ENCODE data around the gene CARMIL1.

The CARMIL1 gene

GRCh38 chr6:25458485-25458884, 179.3 kb downstream of the CARMIL1 start:
- no peak for TF ChIP-seq CTCF (IDR thresholded peaks at IDR 0.05)
- Histone ChIP-seq H3K4me3 (ENCODE audit: low read depth in 1 of 2, low read length in 1 of 2) (no peak overlapping the region), H3K27ac (no peak overlapping the region), H3K9me3 (no peaks in the 10 kb centered on the region), H3K36me3 (no peaks in the 10 kb centered on the region), H3K27me3 (no peaks in the 10 kb centered on the region), H3K4me1 (ENCODE audit: control insufficient read depth in 1 of 2, insufficient read depth in 1 of 2, low read depth in 1 of 2, low read length in 1 of 2) (no peaks in the 10 kb centered on the region)

- H3K27ac ChIP-seq = no peak overlapping the region
- no peaks in the 10 kb centered on the region for H3K27me3 ChIP-seq
- no peaks in the 10 kb centered on the region for H3K4me1 ChIP-seq (ENCODE audit: control insufficient read depth in 1 of 2, insufficient read depth in 1 of 2, low read depth in 1 of 2, low read length in 1 of 2)
- no peak for TF ChIP-seq CTCF (IDR thresholded peaks at IDR 0.05)
- no peaks in the 10 kb centered on the region for H3K9me3 ChIP-seq
- no peak overlapping the region for H3K4me3 ChIP-seq (ENCODE audit: low read depth in 1 of 2, low read length in 1 of 2)
- H3K36me3 ChIP-seq = no peaks in the 10 kb centered on the region
Observed at GRCh38 chr6:25462235-25462897, 183.2 kb downstream of the CARMIL1 start.

GRCh38 chr6:25463441-25463840, 184.3 kb downstream of the CARMIL1 start:
- Histone ChIP-seq H3K4me1 (ENCODE audit: control insufficient read depth in 1 of 2, insufficient read depth in 1 of 2, low read depth in 1 of 2, low read length in 1 of 2) (no peaks in the 10 kb centered on the region), H3K27ac (no peak overlapping the region), H3K27me3 (no peaks in the 10 kb centered on the region), H3K36me3 (no peaks in the 10 kb centered on the region), H3K9me3 (no peaks in the 10 kb centered on the region), H3K4me3 (ENCODE audit: low read depth in 1 of 2, low read length in 1 of 2) (no peak overlapping the region)
- no peak for TF ChIP-seq CTCF (IDR thresholded peaks at IDR 0.05)

- no peak overlapping the region for H3K4me3 ChIP-seq (ENCODE audit: low read depth in 1 of 2, low read length in 1 of 2)
- no peaks in the 10 kb centered on the region for H3K4me1 ChIP-seq (ENCODE audit: control insufficient read depth in 1 of 2, insufficient read depth in 1 of 2, low read depth in 1 of 2, low read length in 1 of 2)
- H3K27ac ChIP-seq = no peak overlapping the region
- no peaks in the 10 kb centered on the region for H3K36me3 ChIP-seq
- H3K9me3 ChIP-seq = no peaks in the 10 kb centered on the region
- no peak for TF ChIP-seq CTCF (IDR thresholded peaks at IDR 0.05)
- no peaks in the 10 kb centered on the region for H3K27me3 ChIP-seq
Observed at GRCh38 chr6:25464225-25464624, 185.1 kb downstream of the CARMIL1 start.

GRCh38 chr6:25465941-25466340, 186.8 kb downstream of the CARMIL1 start:
- Histone ChIP-seq H3K27me3 (no peaks in the 10 kb centered on the region), H3K4me3 (ENCODE audit: low read depth in 1 of 2, low read length in 1 of 2) (no peak overlapping the region), H3K27ac (no peak overlapping the region), H3K9me3 (no peaks in the 10 kb centered on the region), H3K36me3 (no peaks in the 10 kb centered on the region), H3K4me1 (ENCODE audit: control insufficient read depth in 1 of 2, insufficient read depth in 1 of 2, low read depth in 1 of 2, low read length in 1 of 2) (no peaks in the 10 kb centered on the region)
- TF ChIP-seq CTCF (IDR thresholded peaks at IDR 0.05) = no peak

Measured in neutrophil (primary cell).